GM18867 (cell line): Measurements from ENCODE around the gene PYCARD.
"Not testable (repeated sequence)": the region's sequence is repeated elsewhere in the genome, so short reads cannot be mapped to it uniquely, and the experiment has no call there.

Source experiments
- ATAC-seq: cut with Tn5 transposase; IDR thresholded peaks from one replicate; pipeline ENCODE4 v1.9.1; 2021; ENCODE audit warnings: mild to moderate bottlenecking, moderate library complexity; ENCODE audit not compliant: unreplicated experiment

PYCARD gene

GRCh38 chr16:31215287-31216162 lies 13.0 kb upstream of the PYCARD start:
- ATAC-seq: no peak

DNA sequence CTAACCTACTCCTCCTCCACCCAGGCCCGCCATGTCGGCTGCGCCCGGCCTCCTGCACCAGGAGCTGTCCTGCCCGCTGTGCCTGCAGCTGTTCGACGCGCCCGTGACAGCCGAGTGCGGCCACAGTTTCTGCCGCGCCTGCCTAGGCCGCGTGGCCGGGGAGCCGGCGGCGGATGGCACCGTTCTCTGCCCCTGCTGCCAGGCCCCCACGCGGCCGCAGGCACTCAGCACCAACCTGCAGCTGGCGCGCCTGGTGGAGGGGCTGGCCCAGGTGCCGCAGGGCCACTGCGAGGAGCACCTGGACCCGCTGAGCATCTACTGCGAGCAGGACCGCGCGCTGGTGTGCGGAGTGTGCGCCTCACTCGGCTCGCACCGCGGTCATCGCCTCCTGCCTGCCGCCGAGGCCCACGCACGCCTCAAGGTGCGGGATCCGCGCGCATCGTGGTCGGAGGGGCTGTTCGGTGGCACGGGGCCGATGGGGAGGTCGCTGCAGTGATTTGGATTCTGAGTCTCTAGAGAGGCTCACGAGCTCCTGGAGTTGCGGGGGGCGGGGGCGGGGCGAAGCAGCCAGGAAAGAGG lies 12.2 kb upstream of the PYCARD start:
- ATAC-seq: no peak

- ATAC-seq: no peak
Observed at GRCh38 chr16:31213877-31214707, 11.5 kb upstream of the PYCARD start, which contains the start of gene TRIM72. TRIM72 (plus strand) TSS chr16:31214119; CDS start chr16:31214739, 620 bp downstream.

GRCh38 chr16:31213342-31213741 lies 10.8 kb upstream of the PYCARD start:
- no peak for ATAC-seq

DNA sequence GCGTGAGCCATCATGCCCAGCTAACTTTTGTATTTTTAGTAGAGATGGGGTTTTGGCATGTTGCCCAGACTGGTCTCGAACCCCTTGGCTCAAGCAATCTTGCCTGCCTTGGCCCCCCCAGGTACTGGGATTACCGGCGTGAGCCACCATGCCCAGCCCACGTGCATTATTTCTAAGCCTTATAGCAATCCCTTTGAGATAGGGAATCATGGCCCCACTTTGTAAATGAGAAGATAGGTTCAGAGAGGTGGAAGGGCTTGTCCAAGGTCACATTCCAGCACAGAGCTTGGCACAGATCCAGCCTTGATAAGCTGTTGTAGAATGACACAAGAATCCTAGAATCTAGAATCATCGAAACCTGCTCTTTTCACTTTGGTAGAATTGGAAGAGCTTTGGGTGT lies 4.2 kb upstream of the PYCARD start:
- ATAC-seq: no peak

GRCh38 chr16:31204871-31205666 lies 2.5 kb upstream of the PYCARD start:
- ATAC-seq: no peak

DNA sequence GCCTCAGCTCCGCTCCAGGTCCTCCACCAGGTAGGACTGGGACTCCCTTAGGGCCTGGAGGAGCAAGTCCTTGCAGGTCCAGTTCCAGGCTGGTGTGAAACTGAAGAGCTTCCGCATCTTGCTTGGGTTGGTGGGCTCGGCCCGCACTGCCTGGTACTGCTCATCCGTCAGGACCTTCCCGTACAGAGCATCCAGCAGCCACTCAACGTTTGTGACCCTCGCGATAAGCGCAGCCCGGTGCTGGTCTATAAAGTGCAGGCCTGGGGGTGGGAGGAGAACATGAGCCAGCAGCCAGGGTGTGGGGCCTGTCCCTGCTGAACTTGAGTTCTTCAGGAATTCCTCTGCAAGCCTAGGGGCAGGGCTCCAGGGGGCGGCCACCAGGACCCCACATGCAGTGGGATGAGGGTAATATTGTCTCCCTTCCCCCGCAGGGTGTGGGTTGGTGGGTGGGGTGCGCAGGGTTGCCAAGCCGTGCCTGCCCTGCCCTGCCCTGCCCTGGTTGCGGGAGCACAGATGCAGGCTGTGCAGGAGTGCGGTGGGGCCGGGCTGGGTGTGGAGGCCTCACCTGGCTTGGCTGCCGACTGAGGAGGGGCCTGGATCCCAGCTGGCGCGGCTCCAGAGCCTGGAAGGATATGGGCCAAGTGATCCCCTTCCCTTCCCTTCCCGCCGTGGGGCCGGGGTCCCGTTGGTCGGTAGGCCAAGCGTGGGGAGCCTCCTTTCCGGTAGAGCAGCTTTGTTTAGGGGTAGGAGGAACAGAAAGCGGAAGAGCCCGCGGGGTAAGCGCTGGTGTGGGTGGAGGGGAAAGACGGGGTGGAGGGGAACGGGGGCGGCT lies 762 bp downstream of the PYCARD start:
- peak; percentile 66 for ATAC-seq

DNA sequence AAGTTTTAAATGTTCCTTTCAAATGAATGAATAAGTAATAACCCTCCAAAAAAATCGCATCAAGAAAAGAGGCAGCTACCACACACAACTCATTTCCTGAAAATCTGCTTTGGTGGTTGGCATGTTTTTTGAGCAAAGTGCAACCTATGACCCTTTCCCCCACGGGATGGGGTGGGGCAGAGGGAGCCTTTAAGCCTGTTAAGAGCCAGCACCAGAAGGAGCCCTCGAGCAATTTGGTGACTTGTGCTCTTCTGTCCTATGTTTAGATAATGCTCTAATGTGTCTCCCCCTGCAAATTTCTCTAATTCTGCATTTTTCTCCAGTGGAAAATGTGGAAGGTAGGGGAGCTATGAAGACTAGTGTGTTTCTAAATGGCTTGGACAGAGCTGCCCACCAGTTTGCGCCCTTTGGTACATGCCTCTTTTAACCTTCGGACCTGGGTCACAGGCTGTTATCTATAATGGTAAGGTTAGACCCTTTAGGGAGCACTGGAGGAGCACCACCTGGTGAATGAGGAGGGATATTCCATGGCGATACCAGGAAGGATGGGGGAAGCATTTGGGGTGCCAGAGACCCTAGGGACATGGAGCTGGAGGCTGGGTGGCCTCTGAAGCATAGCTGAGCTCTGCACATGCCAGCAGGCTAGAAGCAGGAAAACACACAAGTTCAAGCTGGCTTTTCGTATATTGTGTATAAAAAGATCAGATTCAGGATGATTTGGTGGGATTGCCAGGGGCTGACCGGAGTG lies 1.6 kb downstream of the PYCARD start:
- ATAC-seq: no peak

GRCh38 chr16:31200111-31200510 lies 2.4 kb downstream of the PYCARD start:
- ATAC-seq: not testable (repeated sequence)

GRCh38 chr16:31199430-31200041 lies 3.0 kb downstream of the PYCARD start:
- ATAC-seq: no peak

GRCh38 chr16:31198207-31198882 lies 4.2 kb downstream of the PYCARD start:
- no peak for ATAC-seq

- no peak for ATAC-seq
Observed at GRCh38 chr16:31196324-31197088, 6.1 kb downstream of the PYCARD start.

GRCh38 chr16:31195861-31196260 lies 6.7 kb downstream of the PYCARD start:
- ATAC-seq: not testable (repeated sequence)

GRCh38 chr16:31194898-31195297 lies 7.7 kb downstream of the PYCARD start:
- ATAC-seq: no peak

DNA sequence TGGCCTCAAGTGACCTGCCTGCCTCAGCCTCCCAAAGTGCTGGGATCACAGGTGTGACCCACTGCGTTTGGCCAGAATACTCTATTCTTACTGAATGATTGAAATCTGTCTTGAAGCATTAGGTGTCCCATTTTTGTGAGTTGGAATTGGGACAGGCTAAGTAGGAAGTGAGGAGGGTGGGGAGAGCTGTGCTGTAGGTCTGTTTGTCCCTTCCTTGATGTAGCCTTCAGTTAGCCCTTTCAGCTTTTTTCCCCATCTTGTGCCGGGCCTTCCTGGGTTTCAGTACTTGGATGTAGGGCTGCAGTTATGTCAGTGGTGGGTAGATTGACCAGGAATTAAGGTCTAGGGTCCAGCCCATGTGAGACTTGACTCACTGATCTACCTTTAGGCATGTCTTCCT lies 8.7 kb downstream of the PYCARD start:
- no peak for ATAC-seq

GRCh38 chr16:31192856-31193642 lies 9.5 kb downstream of the PYCARD start:
- ATAC-seq: no peak
